SU-DHL-6 (cell line): ENCODE results near the gene EPB41L2.

Source experiments
- H2AFZ ChIP-seq: fragments of 200-600 bp; sonication (generic); 2 replicates; pipeline ENCODE4 v1.6.1; 2014; ENCODE audit warnings: low read depth, mild to moderate bottlenecking, moderate library complexity, mixed read lengths, antibody characterized with exemption, low read length; ENCODE audit not compliant: severe bottlenecking
- H3F3A ChIP-seq: fragments of 200-600 bp; shearing (Covaris generic); 2 replicates; pipeline ENCODE4 v1.6.0; 2016; ENCODE audit warnings: antibody characterized with exemption, mild to moderate bottlenecking; ENCODE audit not compliant: insufficient read depth
- H3K27ac ChIP-seq: fragments of 200-600 bp; sonication (generic); 2 replicates; pipeline ENCODE4 v1.5.1; 2016; ENCODE audit warnings: low read depth, mild to moderate bottlenecking, low read length, moderate library complexity, mixed read lengths
- H3K27me3 ChIP-seq: fragments of 200-600 bp; sonication (generic), shearing (Covaris generic); 2 replicates; pipeline ENCODE4 v1.6.0; 2014; ENCODE audit warnings: mild to moderate bottlenecking, low read length
- H3K36me3 ChIP-seq: fragments of 200-600 bp; sonication (generic); 2 replicates; pipeline ENCODE4 v1.6.1; 2014; ENCODE audit warnings: mild to moderate bottlenecking, low read length, mixed read lengths
- H3K4me2 ChIP-seq: fragments of 300-600, 200-600 bp; shearing (Covaris generic), sonication (generic); 2 replicates; pipeline ENCODE4 v1.6.0; 2014; ENCODE audit warnings: low read length, low read depth, mild to moderate bottlenecking; ENCODE audit not compliant: poor library complexity, severe bottlenecking
- H3K4me3 ChIP-seq: fragments of 200-600 bp; sonication (generic); 2 replicates; pipeline ENCODE4 v1.5.1; 2014; ENCODE audit warnings: antibody characterized with exemption, low read length, mild to moderate bottlenecking, mixed read lengths; ENCODE audit not compliant: insufficient read depth, poor library complexity, severe bottlenecking
- H3K79me2 ChIP-seq: fragments of 200-600 bp; sonication (generic); 2 replicates; pipeline ENCODE4 v1.6.1; 2014; ENCODE audit warnings: mild to moderate bottlenecking, low read length, moderate library complexity; ENCODE audit not compliant: insufficient read depth
- H3K9ac ChIP-seq: fragments of 200-600 bp; sonication (generic); 2 replicates; pipeline ENCODE4 v1.7.0; 2014; ENCODE audit warnings: mild to moderate bottlenecking, low read length
- H3K9me2 ChIP-seq: fragments of 200-600 bp; sonication (generic); replicated peaks from 2 replicates; pipeline ENCODE4 v1.6.1; 2014; ENCODE audit warnings: low read length; ENCODE audit not compliant: insufficient read depth
- H3K9me3 ChIP-seq: fragments of 200-600 bp; sonication (generic); 2 replicates; pipeline ENCODE4 v1.6.1; 2014; ENCODE audit warnings: low read length, mixed read lengths; ENCODE audit not compliant: insufficient read depth
- H4K20me1 ChIP-seq: fragments of 200-600 bp; sonication (generic); 2 replicates; pipeline ENCODE4 v1.6.1; 2014; ENCODE audit warnings: low read depth, mild to moderate bottlenecking, antibody characterized with exemption, low read length, moderate library complexity, mixed read lengths
- EZH2phosphoT487 ChIP-seq: fragments of 200-600 bp; sonication (generic), shearing (Covaris generic); conservative IDR thresholded peaks from 2 replicates; pipeline ENCODE4 v1.6.1; 2018; ENCODE audit warnings: mild to moderate bottlenecking, antibody characterized with exemption, low read length, moderate library complexity, mixed read lengths
- TF ChIP-seq, protein P1 (sequence below): fragments of 200-600 bp; sonication (generic); IDR thresholded peaks from one replicate; pipeline ENCODE4 v1.5.1; 2017; ENCODE audit warnings: antibody characterized with exemption, mild to moderate bottlenecking, low read length, moderate library complexity; ENCODE audit not compliant: insufficient read depth, poor library complexity, severe bottlenecking

The EPB41L2 gene

DNA sequence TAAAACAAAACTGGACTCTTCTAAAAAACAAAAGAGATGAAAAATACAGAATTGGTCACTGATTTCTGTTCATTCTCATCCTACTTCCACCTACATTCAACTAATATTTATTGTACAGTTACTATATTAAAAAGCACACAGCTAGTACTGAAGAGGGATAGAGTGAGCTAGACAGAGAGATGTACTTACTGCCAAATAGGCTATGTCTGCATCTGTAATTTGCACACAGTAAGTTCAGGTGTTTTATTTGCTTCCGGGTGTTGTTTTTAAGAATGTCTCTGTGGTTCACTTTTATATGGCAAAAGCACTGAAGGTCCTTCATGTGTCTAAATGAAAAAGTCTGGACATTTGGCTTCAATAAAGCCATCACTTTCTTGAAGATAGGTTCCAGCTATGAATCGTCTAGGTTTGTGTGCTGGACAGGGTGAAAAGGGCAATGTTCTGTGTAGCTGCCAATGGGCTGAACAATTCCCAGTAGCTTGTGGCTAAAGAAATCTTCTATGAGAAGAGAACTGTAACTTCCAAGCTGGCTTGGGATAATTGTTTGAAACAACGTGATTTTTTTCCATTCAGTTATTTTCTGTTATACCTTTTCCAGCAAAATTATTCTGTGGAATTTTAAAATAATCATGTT, 47.3 kb downstream of the EPB41L2 start:
- H3K9me3 ChIP-seq = no peaks in the 10 kb centered on the region
- H3K36me3 ChIP-seq = no peaks in the 10 kb centered on the region
- no peak overlapping the region for H3K27ac ChIP-seq
- H3K9me2 ChIP-seq = no peaks in the 10 kb centered on the region
- no peak overlapping the region for H3K4me3 ChIP-seq
- TF ChIP-seq, protein P1, sequence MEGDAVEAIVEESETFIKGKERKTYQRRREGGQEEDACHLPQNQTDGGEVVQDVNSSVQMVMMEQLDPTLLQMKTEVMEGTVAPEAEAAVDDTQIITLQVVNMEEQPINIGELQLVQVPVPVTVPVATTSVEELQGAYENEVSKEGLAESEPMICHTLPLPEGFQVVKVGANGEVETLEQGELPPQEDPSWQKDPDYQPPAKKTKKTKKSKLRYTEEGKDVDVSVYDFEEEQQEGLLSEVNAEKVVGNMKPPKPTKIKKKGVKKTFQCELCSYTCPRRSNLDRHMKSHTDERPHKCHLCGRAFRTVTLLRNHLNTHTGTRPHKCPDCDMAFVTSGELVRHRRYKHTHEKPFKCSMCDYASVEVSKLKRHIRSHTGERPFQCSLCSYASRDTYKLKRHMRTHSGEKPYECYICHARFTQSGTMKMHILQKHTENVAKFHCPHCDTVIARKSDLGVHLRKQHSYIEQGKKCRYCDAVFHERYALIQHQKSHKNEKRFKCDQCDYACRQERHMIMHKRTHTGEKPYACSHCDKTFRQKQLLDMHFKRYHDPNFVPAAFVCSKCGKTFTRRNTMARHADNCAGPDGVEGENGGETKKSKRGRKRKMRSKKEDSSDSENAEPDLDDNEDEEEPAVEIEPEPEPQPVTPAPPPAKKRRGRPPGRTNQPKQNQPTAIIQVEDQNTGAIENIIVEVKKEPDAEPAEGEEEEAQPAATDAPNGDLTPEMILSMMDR = no peak
- TF ChIP-seq EZH2phosphoT487 = no peak
- no peak overlapping the region for H3K9ac ChIP-seq
- H3K4me2 ChIP-seq = no peak overlapping the region
- no peaks in the 10 kb centered on the region for H3F3A ChIP-seq
- H2AFZ ChIP-seq = no peak overlapping the region
- no peaks in the 10 kb centered on the region for H3K27me3 ChIP-seq
- H3K79me2 ChIP-seq = no peaks in the 10 kb centered on the region
- no peaks in the 10 kb centered on the region for H4K20me1 ChIP-seq

DNA sequence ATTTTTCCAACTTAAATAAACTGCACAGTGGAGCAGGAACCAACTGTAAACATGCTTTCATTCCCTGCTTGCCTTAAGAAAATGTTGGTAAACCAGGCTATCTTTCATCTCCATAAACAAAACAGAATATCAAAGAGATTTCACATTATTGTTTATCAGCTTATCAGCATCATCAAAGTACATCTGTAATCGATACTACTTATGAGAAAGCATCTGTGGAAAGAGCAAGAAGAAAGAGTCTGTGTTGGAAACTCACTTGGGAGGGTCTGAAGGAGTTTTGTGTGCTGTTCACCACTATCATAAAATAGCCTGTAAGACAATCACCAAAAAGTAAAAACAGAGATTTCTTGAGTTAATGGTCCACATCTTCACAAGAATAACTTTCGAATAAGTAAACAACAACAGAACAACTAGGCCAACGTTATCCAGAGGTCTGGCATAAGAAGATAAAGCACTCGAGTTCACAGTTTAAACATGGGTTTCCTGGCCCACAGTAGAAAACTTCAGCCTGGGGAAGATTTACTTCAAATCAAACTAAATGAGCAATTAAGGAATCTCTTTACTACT, 47.9 kb downstream of the EPB41L2 start:
- Histone ChIP-seq H3K27me3 (no peaks in the 10 kb centered on the region), H3K36me3 (no peaks in the 10 kb centered on the region), H3K27ac (no peak overlapping the region), H3K9ac (no peak overlapping the region), H3F3A (no peaks in the 10 kb centered on the region), H3K79me2 (no peaks in the 10 kb centered on the region), H3K9me3 (no peaks in the 10 kb centered on the region), H3K4me3 (no peak overlapping the region), H4K20me1 (no peaks in the 10 kb centered on the region), H3K9me2 (no peaks in the 10 kb centered on the region), H3K4me2 (no peak overlapping the region), H2AFZ (no peak overlapping the region)
- no peak for TF ChIP-seq EZH2phosphoT487
- TF ChIP-seq, protein P1 = no peak

DNA sequence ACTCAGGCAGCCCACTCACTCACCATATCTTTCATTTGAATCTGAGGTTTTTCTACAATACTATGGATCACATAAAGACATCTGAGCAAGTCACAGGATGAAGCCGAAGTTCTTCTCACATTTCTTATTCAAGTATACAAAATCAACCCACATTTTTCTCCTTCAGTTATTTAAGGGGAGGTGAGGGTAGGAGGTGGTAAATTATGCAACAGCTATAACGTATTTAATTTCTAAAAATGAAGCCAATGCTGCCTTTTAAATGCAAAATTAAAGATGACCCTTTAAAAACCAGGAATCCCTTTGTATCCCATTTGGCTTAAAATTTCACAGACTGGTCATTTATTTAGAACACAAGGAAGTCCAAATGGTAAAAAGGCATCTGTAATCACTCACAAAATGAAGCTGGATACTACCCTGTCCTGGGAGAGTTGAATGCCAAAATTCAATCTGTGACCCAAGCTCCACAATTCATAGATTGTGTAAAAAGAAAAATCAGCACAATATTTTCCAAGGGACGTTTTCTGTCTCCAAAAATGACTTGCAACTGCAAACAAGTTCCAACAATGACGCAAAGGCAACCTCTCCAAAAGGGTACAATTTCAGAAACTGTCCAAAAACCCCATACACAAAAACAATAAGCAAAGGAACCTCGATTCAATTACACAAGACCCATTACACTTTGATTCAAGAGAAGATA, 48.8 kb downstream of the EPB41L2 start:
- H3K4me2 ChIP-seq = no peak overlapping the region
- H3K9me3 ChIP-seq = no peaks in the 10 kb centered on the region
- H3K79me2 ChIP-seq = no peaks in the 10 kb centered on the region
- H3K27ac ChIP-seq = no peak overlapping the region
- H3K9me2 ChIP-seq = no peaks in the 10 kb centered on the region
- no peaks in the 10 kb centered on the region for H3F3A ChIP-seq
- H3K27me3 ChIP-seq = no peaks in the 10 kb centered on the region
- TF ChIP-seq, protein P1 = no peak
- TF ChIP-seq EZH2phosphoT487 = no peak
- no peaks in the 10 kb centered on the region for H3K36me3 ChIP-seq
- H2AFZ ChIP-seq = no peak overlapping the region
- no peak overlapping the region for H3K9ac ChIP-seq
- H3K4me3 ChIP-seq = no peak overlapping the region
- no peaks in the 10 kb centered on the region for H4K20me1 ChIP-seq
